Uterus (tissue), 2 donors: ENCODE measurements around the gene ADCY3.

Experiments used
- POLR2A ChIP-seq, 2 donors: fragments of 450-650 bp; IDR thresholded peaks; one replicate each; pipeline ENCODE4 v1.6.1; 2016; ENCODE audit warnings: antibody characterized with exemption in 2 of 2, mild to moderate bottlenecking in 1 of 2, moderate library complexity in 1 of 2
- TF ChIP-seq, protein P1 (sequence below), 4 experiments: fragments of 200-600 bp in 2 of 4; fragments of 450-650 bp in 2 of 4; sonication (generic) in 2 of 4; IDR thresholded peaks; one replicate each; pipeline ENCODE4 v1.5.1; 2016 to 2019; ENCODE audit warnings: antibody characterized with exemption in 4 of 4, mild to moderate bottlenecking in 2 of 4, moderate library complexity in 1 of 4

DNA sequence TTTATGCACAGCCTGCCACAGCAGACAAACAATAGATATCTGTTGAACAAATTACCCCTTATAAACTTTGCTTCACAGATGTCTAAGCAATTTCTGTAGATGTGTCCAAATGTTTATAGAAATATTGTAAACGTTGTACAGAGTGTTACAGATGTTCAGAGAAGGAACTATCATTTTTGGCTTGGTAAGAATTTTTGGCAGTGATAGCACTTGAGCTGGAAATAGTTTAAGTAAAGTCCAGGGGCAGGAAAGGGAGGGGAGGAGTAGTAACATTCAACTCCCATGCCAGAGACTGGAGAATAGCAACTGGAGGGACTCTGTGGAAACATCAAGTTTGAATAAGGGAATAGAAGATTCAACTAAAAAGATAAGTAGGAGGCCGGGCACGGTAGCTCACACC is 131.2 kb downstream of the ADCY3 start:
- TF ChIP-seq, protein P1, sequence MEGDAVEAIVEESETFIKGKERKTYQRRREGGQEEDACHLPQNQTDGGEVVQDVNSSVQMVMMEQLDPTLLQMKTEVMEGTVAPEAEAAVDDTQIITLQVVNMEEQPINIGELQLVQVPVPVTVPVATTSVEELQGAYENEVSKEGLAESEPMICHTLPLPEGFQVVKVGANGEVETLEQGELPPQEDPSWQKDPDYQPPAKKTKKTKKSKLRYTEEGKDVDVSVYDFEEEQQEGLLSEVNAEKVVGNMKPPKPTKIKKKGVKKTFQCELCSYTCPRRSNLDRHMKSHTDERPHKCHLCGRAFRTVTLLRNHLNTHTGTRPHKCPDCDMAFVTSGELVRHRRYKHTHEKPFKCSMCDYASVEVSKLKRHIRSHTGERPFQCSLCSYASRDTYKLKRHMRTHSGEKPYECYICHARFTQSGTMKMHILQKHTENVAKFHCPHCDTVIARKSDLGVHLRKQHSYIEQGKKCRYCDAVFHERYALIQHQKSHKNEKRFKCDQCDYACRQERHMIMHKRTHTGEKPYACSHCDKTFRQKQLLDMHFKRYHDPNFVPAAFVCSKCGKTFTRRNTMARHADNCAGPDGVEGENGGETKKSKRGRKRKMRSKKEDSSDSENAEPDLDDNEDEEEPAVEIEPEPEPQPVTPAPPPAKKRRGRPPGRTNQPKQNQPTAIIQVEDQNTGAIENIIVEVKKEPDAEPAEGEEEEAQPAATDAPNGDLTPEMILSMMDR (IDR thresholded peaks at IDR 0.05) = no peak
- TF ChIP-seq POLR2A (IDR thresholded peaks at IDR 0.05) = no peak
